COLO829 (cell line): Measurements from ENCODE around the gene CCSER1.

Source experiments
- DNase-seq: peaks from one replicate; pipeline ENCODE4 v3.0.0; 2012; ENCODE audit warnings: low spot score

CCSER1 gene

DNA sequence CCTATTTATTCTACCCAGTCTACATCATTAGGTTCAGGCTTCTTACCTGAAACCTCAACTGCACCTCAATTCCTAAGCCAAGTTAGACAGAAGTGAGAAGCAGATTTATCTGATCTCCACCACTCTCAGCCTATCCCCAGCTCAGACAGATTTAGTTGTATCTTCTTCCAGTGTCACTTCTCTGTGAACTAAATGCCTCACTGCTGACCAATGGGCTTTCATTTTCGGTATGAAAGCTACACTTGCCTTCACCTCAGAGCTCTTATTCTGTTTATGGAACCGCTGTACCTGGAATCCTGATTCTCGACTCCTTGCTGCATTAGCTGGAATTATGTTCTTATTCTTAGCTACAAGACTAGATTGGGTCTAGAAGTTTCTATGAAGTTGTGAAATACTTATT is 833.2 kb downstream of the CCSER1 start:
- no peak for DNase-seq

DNA sequence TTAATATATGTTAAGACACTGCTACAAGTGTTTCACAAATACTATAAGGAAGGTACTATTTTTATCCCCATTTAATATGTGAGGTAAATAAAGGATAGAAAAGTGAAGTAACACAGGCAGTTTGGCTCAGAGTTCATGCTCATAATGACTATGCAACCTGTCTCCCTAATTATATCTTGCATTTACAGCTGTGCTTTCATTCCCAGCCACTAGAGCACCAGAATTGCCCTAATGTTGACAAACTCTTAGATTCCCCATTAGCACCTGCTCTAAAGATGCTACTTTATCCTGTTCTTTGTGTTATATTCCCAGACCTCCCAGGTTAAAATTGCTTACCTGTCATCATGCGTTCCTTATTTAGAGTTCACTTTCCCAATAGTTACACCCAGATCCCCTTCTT is 833.6 kb downstream of the CCSER1 start:
- DNase-seq: no peak

DNA sequence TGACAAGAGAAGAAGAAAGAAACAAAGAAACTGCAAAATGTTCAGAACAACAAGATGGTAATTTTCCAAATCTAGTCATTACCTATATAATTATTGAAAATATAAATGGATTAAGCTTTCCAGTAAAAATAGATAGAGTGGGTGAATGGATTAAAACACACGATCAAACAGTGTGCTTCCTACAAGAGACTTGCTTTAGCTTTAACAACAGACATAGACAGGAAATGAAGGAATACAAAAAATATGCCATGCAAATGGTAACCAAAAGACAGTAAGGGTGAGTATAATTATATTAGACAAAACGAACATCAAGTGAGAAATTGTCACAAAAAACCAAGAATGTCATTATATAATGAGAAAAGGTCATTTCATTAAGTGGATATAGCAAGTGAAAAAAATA is 842.8 kb downstream of the CCSER1 start:
- no peak for DNase-seq

DNA sequence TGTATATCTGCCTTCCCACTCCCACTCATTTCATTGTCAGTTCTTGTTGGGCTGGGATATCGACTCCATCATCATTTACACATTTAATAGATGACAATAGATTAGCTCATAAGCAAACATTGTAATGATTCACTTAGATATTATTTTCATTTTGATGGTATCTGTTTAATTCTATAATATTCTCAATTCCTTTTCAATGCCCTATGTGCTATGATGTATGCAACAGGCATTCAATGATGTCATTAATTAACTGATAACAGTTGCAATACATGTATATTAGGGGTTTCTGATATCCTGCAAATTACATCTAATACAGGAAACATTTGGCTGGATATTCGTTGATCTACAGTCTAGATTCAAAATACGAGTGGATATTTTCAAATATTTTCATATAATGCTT is 850.5 kb downstream of the CCSER1 start:
- no peak for DNase-seq

DNA sequence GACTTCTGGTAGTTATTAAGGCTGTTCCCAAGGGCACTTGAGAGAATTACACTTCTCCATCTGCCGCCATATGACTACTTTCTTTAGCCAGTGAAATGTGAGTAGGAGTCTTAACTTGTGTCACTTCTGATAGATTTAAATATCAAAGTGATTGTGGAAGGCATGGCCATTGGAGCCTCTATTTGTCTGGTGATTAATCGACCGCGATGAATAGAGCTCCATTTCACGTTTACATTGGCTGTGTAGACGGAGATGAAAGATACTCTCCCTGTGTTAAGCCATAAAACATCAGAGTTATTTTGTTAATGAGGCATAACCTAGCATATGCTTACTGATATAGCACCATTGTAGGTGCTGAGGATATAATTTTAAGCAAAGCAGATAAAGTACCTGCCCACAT is 852.4 kb downstream of the CCSER1 start:
- DNase-seq: no peak

DNA sequence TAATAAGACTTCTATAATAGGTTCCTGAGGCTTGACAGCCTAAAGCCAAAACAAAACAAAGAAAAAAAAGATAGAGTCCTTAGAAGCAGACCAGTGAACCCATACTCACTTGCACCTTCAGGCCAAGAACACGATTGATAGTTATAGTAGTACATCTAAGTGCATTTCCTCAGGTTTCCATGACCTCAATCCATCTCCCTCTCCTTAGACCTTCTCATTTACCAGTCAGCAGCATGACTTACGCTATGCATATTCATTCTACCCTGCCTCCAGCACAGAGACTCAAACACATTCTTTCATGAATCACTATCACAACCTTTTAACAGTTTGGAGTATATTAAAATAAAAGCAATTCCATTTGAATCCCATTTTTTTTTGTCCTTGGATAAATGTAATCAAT is 855.6 kb downstream of the CCSER1 start:
- DNase-seq: no peak

DNA sequence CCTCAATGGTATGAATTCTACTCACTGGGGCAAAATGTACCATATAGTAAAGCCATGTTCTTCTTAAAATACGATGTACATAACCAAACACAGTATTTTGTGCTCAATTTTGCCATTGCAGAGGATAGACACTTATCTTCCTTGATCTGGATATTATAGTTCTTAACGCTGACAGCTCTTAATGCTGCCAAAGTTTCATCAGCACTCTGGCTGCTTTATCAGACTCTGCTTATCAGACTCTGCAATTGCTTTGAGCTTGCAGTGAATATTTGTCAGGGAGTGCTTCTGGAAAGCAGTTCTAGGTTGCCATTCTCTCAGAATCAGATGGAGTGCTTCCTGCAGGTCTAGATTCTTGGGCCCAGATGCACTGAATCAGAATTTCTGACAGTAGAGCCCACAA is 863.1 kb downstream of the CCSER1 start:
- no peak for DNase-seq

DNA sequence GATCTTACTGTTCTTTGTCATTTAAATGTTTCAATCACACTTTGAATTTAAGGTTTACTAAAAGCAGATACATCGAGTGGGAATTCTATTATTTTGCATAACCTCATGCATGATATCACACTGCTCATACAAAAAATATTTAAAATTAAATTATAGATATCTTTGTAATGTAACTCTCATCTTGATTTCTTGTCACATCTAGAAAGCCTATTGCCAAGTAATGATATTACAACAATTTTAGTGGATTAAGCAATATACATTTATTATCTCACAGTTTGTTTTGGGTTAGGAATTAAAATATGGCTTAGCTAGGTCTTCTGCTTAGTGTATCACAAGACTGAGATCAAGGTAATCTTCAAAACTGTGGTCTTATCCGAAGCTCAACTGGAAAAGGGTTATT is 865.0 kb downstream of the CCSER1 start:
- no peak for DNase-seq

DNA sequence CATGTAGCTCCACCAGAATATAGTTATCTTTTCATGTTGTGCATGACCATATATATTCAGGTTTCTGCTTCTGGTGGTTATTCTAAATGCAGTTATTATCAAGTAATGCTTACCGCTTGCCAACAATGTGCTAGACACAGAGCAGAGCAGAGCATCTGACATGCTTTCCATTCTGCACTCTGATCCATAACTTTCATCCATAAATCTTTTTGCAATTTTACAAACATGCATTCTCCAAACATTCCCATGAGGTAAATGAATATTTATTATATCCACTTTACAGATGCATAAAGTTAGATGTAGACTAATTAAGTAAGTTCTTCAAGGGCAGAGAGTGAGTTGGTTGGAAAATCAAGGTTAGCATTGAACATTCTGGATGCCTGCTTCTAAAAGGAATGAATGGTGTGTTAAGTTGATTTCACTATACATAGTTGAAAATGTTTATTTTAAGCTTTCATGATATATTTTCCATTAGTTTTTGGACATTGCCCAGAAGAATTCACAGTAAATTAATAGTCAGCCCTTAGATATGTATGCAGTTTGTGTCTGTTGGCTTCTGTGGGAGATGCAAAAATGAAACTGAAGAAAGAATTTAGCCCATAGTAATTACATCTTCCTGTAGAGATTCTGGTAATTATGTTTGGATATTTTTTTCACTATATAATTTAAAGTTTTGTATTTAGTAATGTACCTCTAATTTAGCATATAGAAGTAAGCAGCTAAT is 867.8 kb downstream of the CCSER1 start:
- no peak for DNase-seq

DNA sequence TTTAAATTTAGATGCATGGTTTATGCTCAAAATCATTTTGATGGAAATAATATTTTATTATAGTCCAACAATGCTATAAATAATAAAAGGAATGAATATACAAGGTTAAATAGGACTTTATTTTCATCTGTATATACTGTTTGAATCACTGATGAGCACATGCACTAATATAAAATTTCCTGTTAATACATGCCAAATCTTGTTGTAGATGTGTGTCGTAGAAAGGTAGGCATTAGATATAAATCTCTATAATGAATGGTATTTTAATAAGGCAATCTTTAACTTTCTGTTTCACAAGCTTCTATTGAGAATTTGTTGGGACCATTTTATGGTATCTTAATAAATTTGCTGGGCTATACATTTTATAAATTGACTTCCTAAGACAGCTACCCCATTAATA is 868.8 kb downstream of the CCSER1 start:
- DNase-seq: no peak

DNA sequence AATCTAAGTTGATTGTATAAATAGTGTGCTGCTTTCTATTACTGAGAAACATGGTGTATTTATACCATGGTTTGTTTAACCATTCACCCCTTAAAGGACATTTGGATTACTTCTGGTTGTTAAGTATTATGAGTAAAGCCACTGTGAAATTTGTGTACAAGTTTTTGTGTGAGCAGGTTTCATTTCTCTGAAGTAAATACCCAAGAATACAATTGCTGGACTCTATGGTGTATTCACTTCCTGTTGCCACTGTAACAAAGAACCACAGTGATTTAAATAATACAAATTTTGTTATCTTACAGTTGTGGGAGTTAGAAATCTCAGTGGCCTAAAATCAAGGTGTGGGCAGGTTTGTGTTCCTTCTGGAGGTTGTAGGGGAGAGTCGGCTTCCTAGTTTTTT is 869.6 kb downstream of the CCSER1 start:
- DNase-seq: no peak

DNA sequence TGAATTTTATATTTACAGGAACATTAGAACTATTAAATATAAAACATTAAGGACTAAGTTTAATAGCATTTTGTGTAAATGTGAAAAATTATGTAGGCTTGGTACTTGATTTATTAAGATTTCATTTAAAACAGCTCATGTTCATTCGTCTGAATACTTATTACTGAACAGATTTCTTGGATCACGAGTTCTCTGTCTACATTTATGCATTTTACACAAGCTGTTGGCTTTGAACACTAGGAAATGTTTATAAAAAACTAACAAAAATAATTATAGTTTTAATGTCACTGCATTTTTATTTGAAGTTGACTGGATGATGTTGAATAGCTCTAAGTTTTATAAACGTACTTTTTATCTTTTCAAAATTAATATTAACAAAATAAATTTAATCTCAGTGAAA is 888.7 kb downstream of the CCSER1 start:
- no peak for DNase-seq

DNA sequence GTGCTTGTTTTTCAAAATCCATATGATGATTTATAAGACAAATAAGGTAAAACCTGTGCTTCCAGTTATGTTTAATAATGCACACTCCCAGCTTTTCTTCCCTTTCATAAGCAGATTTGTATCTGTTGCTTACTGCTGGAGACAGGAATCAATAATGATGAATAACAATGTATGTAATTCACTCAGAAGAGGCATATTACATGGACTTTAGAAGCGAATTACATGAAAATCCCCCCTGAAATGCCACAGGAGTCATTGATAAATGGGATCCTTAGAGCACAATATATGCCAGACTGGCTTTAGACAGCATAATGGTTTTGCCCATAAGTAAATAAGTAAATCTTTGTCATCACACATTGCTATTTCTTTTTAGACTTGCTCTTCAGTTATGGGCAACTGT is 892.3 kb downstream of the CCSER1 start:
- DNase-seq: no peak

DNA sequence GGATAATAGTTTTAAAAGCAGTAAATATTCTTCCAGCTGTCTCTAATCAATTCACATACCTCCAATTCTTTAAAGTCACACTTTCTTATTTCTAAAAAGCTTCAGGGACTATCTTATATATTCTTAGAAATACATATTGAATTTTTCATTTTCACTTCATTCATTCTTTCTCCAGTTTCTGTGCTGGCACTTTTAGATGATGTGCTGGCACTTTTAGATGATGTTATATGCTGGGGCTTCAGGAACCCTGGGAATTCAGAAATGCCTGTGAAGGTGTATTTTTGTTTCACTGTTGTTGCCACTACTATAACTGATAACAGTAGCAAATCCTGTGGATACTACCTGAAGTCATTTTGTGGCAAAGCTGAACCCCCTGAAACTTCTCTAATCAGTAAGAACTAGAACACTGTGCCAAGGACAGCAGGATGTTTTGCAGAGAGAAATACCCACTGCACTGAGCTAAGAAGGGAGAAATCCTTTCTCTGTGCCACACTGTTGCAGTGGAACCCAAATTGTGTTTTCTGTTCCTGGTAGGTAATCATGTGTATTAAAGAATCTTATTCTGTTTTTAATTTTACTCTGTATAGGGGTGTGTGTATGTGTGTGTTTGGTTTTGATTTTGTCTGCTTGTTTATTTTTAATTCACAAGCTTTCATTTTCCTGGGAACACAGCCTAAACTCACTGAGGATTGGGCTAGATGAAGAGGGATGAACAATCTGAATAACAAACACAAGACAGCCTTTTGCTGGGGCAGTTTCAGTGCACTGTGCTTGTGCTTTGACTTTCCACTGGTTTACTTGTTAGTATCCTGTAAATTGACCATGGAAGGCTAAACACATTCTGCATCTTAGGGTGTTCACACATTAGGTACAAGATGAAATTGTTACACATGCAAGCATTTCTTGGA is 898.3 kb downstream of the CCSER1 start:
- no peak for DNase-seq

DNA sequence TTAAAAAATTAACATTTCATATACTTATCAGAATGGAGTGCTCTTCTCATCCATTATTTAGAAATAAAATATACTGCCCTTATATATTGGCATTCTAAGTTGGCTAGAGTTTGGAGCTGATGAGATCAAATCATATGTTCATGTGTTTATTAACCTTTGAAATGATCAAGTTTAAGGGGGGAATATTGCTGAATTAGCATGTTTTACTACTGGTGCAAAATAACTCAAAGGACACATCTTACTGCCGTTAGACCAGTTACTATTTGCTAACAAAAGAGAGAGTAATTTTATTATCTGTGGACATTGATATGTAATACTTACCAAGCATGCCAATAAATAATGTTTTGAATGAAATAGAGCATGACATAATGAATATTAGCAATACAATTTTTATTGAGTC is 901.0 kb downstream of the CCSER1 start:
- DNase-seq: no peak

DNA sequence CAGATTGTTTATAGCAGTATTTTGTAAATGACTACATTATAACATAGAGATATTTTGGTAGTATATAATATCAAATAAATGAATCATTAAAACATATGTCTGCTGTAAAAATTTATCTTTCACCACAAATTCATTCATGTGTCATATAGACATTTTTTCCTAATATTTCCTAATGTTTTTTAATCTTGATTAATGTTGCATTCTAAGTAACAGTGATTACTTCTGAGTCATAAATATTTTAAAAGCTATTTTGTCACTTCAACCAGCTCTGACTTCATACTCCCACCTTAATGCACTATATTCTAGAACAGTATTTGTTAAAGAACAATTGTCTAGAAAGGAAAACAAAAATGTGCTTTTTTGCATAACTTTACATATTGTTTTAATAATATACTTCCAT is 904.6 kb downstream of the CCSER1 start:
- DNase-seq: no peak

DNA sequence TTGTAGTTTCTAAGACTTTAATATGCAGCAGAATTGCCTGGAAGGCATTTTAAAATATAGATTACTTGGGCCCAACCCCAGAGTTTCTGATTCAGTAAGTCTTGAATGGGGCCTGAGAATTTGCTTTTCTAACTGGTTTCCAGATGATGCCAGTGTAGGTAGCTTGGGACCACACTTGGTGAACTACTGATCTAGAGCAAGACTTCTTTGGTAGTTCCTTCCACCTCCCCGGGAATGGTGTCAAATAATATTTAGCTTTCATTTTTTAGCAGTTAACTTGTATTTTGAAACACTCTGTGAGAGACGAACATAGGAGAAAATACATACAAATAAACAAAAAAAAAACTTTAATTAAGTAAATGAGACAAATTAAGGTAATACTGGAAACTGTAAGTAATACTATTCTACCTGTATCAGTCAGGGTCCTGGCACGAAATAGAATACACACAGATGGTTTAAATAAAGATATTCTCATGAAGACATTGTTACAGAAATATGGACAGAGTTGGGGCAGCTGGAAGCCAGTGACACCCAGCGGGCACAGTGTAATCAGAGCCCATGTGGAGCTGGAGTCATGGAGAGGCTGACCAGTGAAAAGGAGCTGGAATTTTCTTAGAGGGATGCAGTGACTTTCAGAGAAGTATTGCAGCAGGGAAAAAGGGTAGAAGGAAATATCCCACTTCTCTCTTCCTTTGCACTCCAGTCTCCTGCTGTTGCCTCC is 905.7 kb downstream of the CCSER1 start:
- no peak for DNase-seq

DNA sequence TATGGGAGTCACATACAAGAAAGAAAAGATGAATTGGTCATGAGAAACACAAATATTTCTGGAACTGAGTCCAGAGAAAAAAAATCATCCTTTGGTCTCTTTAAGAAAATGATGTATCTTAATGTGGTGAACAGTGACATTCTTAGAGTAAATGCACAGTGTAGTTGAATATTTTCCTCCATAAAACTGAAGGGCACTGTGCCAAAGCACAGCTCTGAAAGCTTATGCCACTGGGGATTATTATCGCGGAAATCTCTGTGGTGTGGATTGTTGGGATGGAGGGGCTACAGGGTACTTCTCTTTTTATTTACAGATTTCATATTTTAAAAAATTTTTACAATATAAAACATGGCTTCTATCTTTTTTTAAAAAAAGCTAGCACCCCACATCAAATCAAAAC is 908.1 kb downstream of the CCSER1 start:
- DNase-seq: no peak

DNA sequence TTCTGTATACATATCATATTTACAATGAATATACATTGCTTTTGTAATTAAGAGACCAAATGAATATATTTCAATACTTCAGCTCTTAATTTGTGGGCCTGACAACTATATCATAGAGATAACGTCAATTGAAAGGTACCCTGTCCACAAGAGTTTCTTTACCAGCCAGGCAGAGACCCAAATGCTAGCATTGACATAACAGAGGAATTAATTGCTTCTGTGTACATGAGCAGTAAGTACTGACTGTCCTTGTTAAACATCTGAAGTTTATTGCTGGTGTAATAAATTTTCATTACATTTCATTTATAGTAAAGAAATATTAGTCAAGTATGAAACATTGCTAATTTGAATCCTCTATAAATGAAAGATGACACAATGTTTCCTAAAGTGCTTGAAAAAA is 910.8 kb downstream of the CCSER1 start:
- DNase-seq: no peak

DNA sequence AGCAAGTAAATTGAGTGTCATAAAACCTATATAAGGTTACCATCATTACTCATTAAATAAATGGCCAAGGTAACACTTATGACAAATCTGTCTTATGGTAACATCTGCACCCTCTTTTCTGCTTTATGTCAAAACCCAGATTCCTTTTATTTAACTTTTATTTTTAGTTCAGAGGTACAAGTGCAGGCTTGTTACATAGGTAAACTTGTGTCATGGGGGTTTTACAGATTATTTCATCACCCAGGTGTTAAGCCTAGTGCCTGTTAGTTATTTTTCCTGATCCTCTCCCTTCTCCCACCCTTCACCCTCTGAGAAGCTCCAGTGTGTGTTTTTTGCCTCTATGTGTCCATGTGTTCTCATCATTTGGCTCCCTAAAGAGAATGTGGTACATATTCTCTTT is 930.7 kb downstream of the CCSER1 start:
- DNase-seq: no peak

DNA sequence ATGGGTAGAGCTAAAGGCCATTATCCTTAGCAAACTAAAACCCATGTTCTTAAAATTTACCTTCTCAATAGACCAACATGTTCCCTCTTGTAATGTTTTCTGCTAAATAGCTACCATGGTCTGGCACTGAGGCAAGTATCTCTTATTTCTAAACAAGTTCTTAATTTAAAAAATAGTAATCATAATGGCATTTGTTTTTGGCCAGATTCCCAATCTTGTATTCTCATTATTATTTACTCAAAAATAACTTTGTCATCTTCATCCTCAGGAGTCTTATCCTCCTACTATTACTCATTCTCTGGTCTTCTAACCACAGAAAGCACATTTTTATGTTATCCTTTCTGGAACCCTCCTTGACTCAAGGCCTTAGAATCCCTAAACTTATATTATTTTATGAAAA is 931.2 kb downstream of the CCSER1 start:
- DNase-seq: no peak

DNA sequence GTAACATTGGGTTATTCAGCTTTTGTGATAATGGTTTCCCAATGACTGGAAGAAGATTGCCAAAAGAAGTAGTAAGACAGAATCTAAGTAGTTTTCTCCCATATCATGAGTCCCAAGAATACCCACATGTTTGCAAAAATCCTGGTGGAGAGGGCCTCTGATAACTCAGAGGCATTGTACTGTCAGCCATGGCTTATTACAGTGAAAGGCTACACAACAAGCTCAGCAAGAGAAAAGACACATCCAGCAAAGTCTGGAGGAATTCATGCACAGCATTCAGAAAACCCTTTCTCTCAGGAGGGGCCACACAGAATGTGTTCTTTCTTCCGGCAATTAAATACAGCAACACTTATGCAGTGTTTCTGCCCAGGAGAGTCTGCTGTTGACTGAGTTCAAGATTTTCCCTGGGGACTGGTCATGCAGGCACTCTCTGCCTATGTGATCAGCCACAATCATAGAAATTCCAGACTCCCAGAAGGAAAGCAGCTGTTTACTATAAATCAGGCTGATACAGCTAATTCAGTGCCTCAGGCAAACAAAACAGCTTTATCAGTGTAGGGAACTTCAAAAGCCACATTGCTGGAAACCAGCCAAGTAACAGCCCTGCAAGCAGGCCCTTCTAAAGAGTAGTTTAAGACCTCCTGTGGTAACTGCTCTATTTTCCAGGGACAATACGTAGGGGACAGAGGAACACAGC is 937.1 kb downstream of the CCSER1 start:
- peak; percentile 82 for DNase-seq
